Peyer's patch (tissue), 4 donors: Measurements from ENCODE around the gene SLC25A21. TPM values are rescaled to one million over a fixed set of nuclear protein-coding genes. Genes with fewer than 3 reads are reported as not detected.

Experiments used
- DNase-seq, 3 donors: peaks; one replicate each; pipeline ENCODE4 v3.0.0-alpha.2; 2017 to 2019
- H3K27ac ChIP-seq, 4 donors: fragments of 200-600 bp; sonication (generic); one replicate each; pipeline ENCODE4 v1.5.1; 2016 to 2019
- H3K27me3 ChIP-seq, 2 donors: fragments of 200-600 bp; sonication (generic); one replicate each; pipeline ENCODE4 v1.5.1; 2019
- H3K36me3 ChIP-seq, 3 donors: fragments of 200-600 bp; sonication (generic); one replicate each; pipeline ENCODE4 v1.5.1; 2016 to 2019
- H3K4me1 ChIP-seq, 4 donors: fragments of 200-600 bp; sonication (generic); one replicate each; pipeline ENCODE4 v1.5.1; 2016 to 2019
- H3K4me3 ChIP-seq, 4 donors: fragments of 200-600 bp; sonication (generic); 1 replicate in 3 of 4; 2 replicates in 1 of 4; pipeline ENCODE4 v1.5.1; 2016 to 2019; ENCODE audit warnings: mild to moderate bottlenecking in 1 of 4
- H3K9me3 ChIP-seq, 4 donors: fragments of 200-600 bp; sonication (generic); one replicate each; pipeline ENCODE4 v1.5.1; 2016 to 2019; ENCODE audit warnings: mild to moderate bottlenecking in 1 of 4
- CTCF ChIP-seq, 6 experiments: fragments of 450-650 bp in 4 of 6; fragments of 200-600 bp in 2 of 6; sonication (generic) in 1 of 6; IDR thresholded peaks; one replicate each; pipeline ENCODE4 v1.5.1; 2017 to 2019; ENCODE audit warnings: antibody characterized with exemption in 6 of 6, mild to moderate bottlenecking in 3 of 6, moderate library complexity in 1 of 6
- POLR2A ChIP-seq, 2 donors: fragments of 450-650 bp; IDR thresholded peaks; one replicate each; pipeline ENCODE4 v1.5.1; 2017; ENCODE audit warnings: antibody characterized with exemption in 2 of 2, mild to moderate bottlenecking in 2 of 2, moderate library complexity in 2 of 2
- total RNA-seq, 4 donors: library from RNA; depleted of rRNA; stranded (reverse); fragments of >200 nt; gene quantifications; one replicate each; pipeline ENCODE4 v1.1.0, GENCODE V29; 2016

The SLC25A21 gene
- total RNA-seq, 4 donors from 2014 or later = 0.70 to 1.6 TPM; not detected in 2

DNA sequence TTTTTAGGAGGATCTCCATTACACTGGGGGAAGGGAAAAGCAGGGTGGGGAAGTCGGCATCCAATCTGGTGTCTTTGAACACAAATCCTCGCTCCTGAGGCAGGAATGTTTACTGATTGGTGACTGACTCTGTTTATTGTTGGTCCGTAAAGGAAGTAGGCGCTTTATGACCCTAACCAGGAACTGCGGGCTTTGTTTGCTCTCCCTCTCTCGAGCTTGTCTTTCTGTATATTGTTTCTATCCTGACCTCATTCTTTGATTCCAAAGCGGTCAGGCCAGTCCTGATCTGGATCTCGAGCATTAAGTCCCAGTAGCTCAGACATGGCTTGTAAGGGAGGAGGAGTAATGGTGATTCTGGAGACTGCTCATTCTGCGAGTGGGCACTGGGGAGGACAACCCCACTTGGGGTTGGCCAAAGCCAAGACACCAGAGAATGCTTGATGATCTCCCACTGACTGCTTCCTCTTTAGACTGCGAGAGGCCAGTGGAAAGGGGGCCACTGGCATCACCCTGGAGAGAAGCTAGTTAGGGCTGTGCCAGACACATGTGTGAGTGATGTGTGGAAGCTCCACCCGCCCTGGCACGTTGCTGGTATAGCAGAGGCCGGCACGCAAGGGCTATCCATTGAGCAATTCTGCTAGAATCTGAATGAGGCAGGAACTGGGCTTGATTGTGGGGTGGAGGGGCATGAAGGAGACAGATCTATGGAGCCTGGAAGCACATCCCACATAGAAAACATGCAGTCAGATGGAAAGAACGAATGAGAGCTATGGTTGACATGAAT is 316.1 kb downstream of the SLC25A21 start:
- Histone ChIP-seq H3K36me3 (no peaks in the 10 kb centered on the region), H3K9me3 (no peaks in the 10 kb centered on the region), H3K27ac (no peak overlapping the region), H3K27me3 (no peaks in the 10 kb centered on the region), H3K4me1 (no peaks in the 10 kb centered on the region), H3K4me3 (no peak overlapping the region)
- DNase-seq = no peak
- TF ChIP-seq POLR2A (IDR thresholded peaks at IDR 0.05) = no peak
- no peak for TF ChIP-seq CTCF (IDR thresholded peaks at IDR 0.05)

GRCh38 chr14:36855396-36855795 is 317.0 kb downstream of the SLC25A21 start:
- Histone ChIP-seq H3K36me3 (no peaks in the 10 kb centered on the region), H3K27ac (no peak overlapping the region), H3K9me3 (no peaks in the 10 kb centered on the region), H3K4me3 (no peak overlapping the region), H3K27me3 (no peaks in the 10 kb centered on the region), H3K4me1 (no peaks in the 10 kb centered on the region)
- no peak for TF ChIP-seq POLR2A (IDR thresholded peaks at IDR 0.05)
- no peak for TF ChIP-seq CTCF (IDR thresholded peaks at IDR 0.05)
- no peak for DNase-seq

DNA sequence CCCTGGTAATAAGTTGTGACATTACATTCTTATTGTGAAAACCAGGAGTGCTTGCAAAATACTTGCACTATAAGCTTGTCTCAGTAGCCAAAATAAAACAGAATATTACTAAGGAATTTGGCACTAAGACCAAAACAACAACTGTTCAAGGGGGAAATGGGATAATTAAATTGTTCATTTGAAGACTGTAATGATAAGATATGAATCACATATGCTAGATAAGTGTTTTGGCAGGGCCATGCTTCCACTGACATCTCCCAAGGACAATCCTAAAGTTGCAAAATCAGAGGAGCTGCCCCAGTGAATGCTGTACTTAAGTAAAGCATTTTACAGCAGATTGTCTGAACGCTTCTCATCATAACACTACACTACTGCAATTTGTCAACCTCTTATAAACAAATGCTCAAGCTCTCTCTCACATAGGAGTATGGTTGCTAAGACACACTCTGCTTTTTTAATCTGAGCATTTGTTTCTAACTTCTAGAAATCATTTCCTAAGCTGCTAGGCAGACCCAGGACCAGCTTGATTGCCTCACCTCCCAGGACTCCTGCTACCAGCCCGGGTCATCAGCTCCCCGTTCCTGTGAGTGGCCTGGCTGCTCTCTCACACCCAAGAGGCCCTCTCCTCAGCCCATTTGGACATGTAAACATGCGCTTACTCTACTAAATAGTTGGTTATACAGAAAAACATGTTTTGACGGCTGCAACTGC is 319.3 kb downstream of the SLC25A21 start:
- H3K4me3 ChIP-seq = no peak overlapping the region
- H3K27me3 ChIP-seq = no peaks in the 10 kb centered on the region
- H3K27ac ChIP-seq = no peak overlapping the region
- TF ChIP-seq POLR2A (IDR thresholded peaks at IDR 0.05) = no peak
- no peak for TF ChIP-seq CTCF (IDR thresholded peaks at IDR 0.05)
- no peaks in the 10 kb centered on the region for H3K4me1 ChIP-seq
- DNase-seq = no peak
- no peaks in the 10 kb centered on the region for H3K9me3 ChIP-seq
- H3K36me3 ChIP-seq = no peaks in the 10 kb centered on the region

- H3K4me1 ChIP-seq = no peaks in the 10 kb centered on the region
- H3K9me3 ChIP-seq = no peaks in the 10 kb centered on the region
- H3K27me3 ChIP-seq = no peaks in the 10 kb centered on the region
- DNase-seq = no peak
- TF ChIP-seq POLR2A (IDR thresholded peaks at IDR 0.05) = no peak
- no peak for TF ChIP-seq CTCF (IDR thresholded peaks at IDR 0.05)
- no peak overlapping the region for H3K4me3 ChIP-seq
- no peaks in the 10 kb centered on the region for H3K36me3 ChIP-seq
- H3K27ac ChIP-seq = no peak overlapping the region
These were observed 324.2 kb downstream of the SLC25A21 start for GRCh38 chr14:36848213-36848612.

GRCh38 chr14:36847366-36847765 is 325.0 kb downstream of the SLC25A21 start:
- Histone ChIP-seq H3K4me3 (no peak overlapping the region), H3K27ac (no peak overlapping the region)

More at GRCh38 chr14:36847366-36847765, 325.0 kb downstream of the SLC25A21 start:
- H3K27me3 ChIP-seq = no peaks in the 10 kb centered on the region
- H3K9me3 ChIP-seq = no peaks in the 10 kb centered on the region
- TF ChIP-seq POLR2A (IDR thresholded peaks at IDR 0.05) = no peak
- TF ChIP-seq CTCF (IDR thresholded peaks at IDR 0.05) = no peak
- no peaks in the 10 kb centered on the region for H3K4me1 ChIP-seq
- no peaks in the 10 kb centered on the region for H3K36me3 ChIP-seq
- no peak for DNase-seq
